HCEC 1CT (cell line): ENCODE measurements around the gene TBC1D14.
A peak's percentile ranks its signal among the peaks of the same experiment; 100 is the strongest.
"Not testable (repeated sequence)": the region's sequence is repeated elsewhere in the genome, so short reads cannot be mapped to it uniquely, and the experiment has no call there.

Experiments
- DNase-seq: peaks from one replicate; pipeline ENCODE4 v3.0.0-alpha.2; 2017

TBC1D14 gene

DNA sequence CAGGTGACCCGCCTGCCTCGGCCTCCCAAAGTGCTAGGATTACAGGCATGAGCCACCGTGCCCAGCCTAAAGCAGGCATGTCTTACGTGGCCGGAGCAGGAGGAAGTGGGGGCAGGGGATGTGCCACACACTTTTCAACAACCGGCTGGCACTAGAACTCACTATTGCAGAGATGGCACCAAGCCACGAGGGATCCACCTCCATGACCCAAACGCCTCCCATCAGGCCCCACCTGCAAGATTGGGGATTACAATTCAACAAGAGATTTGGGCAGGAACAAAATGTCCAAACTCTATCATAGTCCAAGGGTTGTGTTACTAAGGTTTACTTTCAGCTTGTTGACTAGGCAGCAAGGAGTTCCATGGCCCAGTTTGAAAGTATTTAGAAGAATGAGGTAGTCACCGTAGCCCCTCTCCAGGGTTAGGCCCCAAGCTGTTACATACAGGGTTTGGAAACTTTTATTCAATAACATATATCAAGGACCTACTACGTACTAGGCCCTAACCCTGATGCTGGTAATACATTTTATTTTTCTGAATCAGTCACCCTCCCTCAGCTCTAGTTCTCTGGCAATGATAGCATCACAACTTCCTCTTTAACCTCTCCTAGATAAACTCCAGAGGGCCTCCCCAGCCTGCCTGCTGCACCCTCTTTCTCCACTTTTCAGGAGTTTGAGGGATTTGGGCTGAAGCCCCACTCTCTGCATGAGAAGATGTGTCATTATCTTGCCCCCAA is 18.0 kb upstream of the TBC1D14 start:
- no peak for DNase-seq

DNA sequence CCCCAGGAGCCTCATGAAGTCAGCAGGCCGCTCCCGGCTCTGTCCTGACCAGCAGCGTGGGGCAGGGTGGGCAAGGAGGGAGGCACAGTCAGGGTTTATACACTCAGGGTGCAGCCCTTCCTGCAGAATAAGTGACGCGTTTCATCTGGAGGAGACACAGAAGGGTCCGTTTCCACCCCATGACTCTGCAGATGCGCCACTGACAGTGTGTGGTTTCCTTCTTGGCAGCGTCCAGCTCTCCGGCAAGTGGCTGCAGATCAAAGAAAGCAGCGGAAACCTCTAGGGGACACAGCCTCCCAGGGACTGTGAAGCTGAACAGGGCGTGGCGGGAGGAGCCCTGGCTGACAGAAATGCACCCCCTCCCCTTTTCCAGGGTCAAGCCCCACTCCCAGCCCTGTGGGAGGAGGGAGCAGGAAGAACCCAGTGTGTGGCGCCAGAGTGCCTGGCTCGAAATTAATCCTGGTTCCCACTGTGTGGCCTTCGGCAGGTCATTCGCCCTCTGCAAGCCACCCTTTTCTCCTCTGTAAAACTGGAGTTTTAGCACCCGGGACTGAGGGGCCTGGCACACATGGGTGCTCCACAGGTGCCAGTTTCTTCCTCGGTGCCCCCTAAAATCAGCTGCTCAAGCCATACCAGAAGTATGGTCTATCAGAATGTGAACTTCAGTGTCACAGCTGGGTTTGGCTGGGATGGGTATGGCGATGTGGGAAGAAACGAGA is 17.3 kb upstream of the TBC1D14 start:
- no peak for DNase-seq

DNA sequence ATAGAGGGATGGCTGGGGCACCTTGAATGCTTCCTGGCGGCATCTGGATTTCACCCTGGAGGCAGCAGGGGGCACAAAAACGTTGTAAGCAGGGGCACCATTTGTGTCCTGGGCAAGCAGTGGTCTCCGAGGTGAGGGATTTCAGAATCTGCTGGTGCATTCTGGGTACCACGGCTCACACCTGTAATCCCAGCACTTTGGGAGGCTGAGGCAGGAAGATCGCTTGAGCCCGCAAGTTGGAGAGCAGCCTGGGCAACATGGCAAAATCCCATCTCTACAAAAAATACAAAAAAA is 16.8 kb upstream of the TBC1D14 start:
- no peak for DNase-seq

DNA sequence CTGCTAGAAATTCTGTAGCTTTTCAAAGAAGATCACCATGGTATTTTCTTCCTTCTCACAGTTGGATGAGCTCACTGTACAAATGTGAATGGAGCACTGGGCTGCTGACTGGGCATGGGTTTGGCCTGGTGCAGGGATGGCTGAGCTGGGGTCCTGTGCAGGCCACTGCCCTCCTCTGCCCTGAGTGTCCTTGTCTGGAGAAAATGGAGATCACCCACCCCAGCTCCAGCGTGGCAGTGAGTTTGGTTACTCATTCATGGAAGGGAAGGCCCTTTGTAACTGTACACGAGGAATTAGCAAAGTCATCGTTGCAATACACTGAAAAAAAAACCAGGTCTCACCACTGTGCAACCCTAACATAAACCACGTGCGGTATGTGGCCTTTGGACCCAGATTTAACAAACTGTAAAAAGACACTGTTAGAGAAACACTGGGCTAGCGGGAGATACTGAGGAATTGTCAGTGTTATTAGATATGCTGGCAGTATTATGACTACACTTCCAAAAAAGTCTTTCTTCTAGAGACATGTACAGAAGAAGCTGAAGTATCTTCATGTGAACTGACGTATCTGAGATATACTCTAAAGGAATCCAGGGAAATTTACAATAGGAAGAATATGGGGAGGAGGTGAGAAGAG is 16.1 kb upstream of the TBC1D14 start:
- no peak for DNase-seq

DNA sequence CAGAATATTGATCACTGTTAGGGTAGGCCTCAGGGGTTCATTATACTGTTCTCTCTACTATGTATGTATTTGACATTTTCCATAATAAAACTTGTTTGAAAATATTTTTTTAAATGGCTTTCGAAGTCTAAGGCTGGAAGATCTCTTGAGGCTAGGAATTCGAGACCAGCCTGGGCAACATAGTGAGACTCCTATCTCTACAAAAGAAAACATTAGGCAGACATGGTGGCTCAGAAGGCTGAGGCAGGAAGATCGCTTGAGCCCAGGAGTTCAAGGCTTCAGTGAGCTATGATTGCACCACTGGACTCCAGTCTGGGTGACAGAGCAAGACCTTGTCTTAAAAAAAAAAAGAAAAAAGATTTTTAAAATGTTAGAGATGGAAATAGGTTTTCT is 15.5 kb upstream of the TBC1D14 start:
- DNase-seq, result no peak

DNA sequence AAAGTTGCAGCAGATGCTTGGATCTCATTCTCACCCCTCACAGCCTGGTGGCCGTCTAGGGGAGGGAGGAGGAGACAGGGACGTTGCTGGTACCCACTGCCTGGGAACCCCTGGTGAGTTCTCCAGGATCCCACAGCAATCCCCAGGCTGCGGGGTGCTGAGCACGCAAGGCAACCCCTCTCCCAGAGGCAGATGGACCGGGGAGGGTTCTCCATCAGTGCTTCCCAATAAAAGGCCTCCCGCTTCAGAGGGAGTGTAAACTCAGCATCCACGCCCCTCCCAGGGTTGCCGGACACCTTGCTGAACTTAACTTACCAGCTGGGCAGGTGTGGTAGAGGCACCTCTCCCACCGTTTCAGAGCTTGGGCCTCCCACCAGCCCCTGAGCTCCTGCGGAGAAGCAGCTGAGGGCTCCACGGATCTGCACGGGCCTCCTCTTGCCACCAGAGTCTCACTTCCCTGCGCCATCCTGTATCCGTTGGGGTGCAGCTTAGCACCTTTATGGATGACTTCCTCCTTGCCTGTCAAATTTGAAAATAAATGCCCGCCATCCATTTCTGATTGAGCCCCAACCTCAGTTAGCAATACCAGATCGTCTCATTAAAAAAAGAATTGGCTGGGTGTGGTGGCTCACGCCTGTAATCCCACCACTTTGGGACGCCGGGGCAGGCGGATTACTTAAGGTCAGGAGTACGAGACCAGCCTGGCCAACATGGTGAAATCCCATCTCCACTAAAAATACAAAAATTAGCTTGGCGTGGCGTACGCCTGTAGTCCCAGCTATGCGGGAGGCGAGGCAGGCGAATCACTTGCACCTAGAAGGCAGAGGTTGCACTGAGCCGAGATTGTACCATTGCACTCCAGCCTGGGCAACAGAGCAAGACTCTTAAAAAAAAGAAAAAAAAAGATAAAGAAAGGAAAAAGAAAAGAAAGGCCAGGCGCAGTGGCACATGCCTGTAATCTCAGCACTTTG is 14.8 kb upstream of the TBC1D14 start:
- no peak for DNase-seq

DNA sequence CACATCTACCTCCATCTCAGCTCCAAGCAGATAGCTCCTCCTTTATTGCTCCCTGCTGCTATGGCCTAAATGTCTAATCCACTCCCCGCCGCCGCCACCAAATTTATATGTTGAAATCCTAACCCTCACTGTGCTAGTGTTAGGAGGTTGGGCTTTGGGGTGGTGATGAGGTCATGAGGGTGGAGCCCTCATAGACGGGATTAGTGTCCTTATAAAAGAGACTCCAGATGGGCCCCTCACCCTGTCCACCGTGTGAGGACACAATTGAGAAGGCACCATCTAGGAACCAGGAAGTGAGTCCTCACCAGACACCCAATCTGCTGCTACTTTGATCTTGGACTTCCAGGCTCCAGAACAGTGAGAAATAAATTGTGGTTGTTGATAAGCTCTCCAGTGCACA is 13.6 kb upstream of the TBC1D14 start:
- no peak for DNase-seq

DNA sequence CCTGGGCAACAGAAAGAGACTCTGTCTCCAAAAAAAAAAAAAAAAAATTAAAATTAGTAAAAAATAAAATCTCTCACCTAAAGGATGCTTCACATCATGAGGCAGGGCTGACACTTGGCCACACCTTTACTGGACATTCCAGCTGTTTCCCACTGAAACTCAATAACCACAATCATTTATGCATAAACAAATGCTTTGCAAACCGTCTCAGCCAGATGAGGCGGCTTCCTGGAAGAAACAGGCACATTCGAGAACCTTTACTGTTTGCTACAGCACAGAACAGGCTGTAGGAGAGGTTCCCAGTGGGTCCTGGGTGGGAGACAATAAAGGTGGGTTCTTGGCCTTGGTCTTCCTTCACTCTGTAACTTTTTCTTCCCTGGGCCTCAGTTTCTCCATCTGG is 10.9 kb upstream of the TBC1D14 start:
- no peak for DNase-seq

DNA sequence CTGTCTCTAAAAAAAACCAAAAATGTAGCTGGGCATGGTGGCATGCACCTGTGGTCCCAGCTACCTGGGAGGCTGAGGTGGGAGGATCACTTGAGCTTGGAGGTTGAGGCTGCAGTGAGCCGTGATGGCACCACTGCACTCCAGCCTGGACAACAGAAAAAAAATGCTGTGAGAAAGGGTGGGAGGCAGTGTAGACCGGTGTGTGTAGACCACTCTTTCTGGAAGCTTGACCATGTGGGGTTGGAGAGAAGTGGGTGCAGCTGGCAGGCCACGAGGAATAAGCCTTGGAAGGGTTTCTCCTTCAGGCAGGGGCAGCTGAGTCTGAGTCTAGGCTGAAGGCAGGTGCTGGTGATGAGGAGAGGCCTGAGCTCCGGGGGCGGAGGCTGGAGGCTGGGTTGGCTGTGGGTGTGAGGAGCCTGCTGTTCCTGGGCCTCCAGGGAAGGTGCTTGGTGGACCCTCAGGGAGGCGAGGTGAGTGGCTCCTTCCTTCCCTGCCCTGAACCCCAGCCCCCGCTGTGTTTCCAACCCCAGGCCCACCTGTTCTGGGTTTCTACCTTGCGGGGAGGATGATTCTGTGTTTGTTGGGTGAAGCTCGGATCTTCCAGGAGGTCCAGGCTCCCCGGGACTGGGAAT is 9.3 kb upstream of the TBC1D14 start:
- DNase-seq, result no peak

DNA sequence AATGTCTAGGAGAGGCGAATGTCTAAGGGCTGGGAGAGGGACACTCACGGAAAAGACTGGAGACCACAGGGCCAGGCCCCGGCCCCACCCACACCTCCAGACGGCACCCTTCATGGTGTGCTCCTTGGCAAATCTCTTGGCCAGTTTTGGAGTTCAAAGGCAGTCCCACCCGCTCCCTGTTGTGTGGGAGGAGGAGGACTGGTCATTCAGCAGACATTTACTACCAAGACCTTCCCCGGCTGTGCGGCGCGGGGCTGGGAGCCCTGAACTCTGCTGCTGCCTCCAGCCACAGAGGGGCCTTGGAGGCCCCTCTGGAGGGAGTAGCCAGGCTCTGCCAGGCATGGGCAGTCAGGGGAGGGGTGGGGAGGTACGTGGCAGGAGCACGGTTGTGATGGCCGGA is 8.7 kb upstream of the TBC1D14 start:
- no peak for DNase-seq

DNA sequence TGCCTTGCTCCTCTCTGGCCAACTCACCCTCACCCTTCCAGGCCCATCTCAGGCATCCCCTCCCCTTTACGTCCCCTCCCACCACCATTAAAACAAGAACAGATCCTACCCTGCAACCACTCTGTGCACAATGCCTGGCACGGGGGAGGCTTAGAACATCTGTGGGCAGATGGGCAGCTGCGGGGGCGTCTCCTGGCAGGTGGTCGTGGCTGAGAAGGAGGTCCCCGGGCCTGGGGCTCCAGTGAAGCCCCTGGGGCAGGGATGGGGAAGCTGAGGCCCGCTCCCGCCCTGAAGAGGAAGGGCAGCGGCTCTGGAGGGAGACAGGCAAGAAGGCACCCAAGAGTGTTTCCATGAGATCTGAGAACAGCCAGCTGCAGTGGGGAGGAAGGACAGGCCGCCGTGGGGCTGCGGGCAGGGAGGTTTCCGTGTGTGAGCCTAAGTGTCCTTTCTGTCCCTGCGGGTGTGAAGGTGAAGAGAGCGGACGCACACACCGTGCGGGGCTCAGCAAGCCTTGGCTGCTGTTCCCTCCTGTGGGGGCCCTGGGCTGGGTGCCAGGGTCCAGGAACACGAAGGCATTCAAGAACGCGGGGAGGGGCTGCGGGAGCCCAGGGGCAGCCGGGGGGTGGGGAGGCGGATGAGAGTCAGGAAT is 7.8 kb upstream of the TBC1D14 start:
- DNase-seq, result no peak

DNA sequence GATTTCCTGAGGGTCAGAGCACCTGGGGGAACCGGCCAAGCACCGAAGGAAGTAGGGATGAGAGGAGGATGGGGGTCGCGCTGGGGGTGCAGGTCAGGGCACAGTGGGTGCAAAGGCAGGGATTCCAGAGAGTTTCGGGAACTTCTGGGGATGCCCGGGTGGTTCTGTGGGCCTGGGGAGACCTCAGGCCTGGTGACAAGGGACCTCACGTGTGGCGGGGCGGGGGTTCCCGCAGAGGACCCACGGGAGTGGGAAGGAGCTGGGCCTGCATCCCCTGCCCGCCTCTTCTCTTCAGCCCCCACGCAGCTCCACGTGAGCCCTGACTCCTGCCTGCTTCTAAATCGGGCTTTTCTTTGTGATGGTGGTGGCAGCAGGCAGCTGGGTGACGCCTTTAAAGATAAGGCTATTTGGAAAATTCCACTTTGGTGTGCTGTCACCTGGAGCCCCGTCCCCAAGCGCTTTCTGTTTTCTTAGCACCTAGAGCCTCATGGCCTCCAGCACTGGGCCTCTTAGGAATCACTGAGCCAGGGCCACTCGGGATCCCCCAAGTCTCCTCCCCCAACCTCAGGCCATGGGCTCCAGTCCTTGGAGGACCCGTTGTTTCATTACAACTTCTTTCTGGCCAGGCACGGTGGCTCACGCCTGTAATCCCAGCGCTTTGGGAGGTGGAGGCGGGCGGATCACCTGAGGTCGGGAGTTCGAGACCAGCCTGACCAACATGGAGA is 7.1 kb upstream of the TBC1D14 start:
- no peak for DNase-seq

DNA sequence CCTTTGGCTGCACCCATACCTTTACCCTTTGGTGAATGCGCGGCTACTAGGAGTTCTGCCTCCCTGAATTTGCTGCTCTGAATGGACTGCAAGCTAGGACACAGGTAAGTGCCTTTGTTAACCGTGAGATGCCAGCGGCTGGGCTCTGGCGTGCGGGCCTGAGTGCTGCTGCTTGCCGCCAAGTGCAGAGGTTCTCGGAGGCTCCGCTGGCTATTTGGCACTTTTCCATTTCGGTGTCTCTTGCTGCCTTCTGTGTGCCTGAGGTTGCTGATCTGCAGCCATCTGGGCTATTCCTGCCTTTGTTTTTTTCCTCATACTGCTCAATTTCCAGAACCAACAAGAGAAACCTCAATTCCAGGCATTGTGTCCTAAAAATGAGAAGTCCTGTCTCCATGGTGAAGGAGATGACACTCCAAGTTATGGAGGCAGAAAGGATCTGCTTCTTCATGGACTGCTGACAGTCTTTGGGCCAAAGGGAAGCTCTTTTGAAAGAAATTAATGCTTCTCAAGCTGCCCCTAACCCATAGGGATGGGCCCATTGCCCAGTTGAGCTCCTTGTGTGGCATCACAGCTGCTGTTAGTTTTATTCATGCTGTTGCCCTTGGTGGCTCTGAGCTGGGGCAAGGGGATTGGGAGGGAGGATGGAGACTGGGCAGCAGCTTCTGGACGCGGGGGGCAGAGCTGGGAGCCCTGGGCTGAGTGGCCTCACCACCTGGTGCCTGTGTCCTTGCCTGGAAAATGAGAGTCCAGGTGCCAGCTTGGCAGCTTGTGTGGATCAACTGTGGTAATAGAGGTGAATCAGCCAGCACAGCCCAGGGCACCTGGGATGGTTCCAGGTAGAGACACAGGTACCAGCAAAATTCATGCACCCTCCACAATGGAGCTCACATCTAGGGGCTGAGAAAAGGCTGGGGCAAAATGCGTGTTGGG is 3.8 kb upstream of the TBC1D14 start:
- no peak for DNase-seq

DNA sequence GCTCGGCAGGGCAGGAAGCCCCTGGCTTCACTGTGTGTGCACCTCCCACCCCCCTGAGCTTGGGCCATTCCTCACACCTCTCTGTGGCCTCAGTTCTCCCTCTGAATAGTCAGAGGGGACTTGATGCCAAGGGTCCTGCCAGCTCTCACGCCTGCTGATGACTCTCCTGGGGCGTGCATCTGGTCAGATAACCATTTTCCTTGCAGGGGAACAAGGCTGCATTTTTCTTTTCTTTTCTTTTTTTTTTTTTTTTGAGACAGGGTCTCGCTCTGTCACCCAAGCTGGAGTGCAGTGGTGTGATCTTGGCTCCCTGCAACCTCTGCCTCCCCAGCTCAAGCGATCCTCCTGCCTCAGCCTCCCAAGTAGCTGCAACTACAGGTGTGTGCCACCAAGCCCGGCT is 3.1 kb upstream of the TBC1D14 start:
- not testable (repeated sequence) for DNase-seq

DNA sequence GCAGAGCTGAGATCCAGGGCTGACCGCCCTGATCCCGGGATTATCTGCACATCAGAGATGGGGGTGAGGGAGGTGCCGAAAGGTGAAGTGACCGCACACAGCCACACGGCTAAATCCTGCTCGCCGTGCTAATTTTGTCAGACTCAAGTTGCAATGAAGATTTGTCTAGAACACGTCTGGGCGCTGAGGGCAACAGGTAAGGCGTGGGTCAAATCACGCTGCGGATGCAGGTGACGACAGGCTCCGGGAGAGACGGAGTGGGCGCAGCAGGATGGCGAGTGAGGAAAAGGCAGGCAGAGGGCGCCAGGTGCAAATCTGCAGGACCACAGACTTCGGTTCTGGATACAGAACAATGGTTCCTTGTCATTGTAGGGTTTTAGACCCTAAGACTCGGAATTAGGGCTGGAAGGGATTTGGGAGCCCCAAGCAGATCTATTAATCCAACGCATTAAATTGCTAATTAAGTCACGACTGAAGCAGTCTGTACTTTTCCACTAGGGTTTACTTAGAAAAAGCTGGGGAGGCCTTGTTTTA is 1.9 kb upstream of the TBC1D14 start:
- DNase-seq, result peak; percentile 3

DNA sequence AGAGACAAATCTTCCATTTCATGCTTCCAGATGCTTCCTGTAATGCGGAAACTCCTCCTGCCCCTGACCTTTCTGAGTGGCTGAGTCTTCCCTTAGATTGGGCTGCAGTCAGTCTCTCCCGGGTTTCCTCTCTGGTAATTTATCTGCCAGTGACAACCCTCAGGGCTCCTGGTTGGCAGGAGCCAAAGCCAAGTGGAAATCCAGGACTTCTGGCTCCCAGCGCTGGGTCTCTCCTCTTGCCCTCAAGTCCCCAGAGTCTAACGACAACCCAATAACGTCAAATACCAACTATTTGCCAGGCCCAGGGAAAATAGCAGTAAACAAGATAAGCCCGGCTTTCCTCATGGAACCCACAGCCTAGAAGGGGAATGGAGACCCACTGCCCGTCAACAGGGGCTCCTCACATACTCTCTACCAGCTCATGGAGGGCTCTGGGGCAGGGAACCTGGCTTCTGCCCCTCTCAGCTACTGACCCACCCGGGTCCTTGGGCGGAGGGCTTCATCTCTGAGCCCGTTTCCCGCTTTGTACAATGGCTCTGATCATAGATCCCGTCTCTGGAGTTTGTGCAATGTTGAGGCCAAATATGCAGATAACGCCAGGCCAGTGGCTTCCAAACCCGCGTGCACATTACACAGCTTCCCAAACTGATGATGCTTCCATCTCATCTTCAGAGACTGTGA is 1.1 kb upstream of the TBC1D14 start:
- DNase-seq, result no peak

DNA sequence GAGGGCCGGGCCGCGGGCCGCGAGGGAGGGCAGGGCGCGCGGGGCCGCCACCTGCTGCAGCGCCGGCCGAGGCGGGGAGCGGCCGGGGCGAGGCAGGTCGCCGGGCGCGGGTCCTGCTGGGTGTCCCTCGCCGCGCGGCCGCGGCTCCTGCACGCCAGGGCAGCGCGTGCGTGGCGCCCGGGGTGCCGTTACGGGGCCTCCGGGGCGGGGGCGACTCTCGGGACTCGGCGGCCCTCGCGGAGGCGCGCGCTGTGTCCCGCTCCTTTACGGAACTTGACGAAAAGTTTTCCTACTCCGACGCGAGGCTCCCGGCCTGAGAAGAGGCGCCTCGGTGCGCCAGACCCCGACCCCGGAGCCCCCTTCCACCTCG is 329 bp downstream of the TBC1D14 start:
- no peak for DNase-seq

DNA sequence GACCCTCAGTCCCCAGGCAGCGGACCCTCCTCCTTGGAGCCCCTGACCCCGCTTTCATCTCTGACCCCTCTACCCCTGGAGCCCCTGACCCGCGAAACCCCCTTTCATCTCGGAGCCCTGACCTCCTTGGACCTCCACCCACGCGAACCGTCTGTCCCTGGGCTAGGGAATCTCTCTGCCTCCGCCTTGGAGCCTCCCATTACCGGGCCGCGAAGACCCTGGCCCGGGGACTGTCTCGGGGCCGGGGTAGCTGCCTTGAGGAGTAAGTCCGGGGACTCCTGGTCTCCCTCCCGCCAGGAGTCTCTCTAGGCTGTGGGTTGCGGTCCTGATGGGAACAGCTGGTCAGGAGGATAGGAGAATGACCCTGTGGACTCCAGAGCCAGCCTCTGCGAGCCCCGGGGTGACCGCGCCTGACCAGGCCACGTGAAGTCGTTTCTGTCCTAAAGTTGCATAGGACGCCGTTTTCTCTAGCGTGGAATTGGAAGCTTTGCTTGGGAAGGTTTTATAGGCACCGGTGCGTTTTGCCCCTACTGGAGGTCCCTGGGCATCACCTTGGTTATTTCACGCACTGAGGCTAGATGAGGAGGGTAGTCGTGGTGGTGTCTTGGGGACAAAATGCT is 824 bp downstream of the TBC1D14 start:
- DNase-seq, result no peak
